ENCODE measurements around the gene RMND5B.

GRCh38 chr5:178119915-178120606 is 10.8 kb upstream of the RMND5B start:
- TF ChIP-seq CTCF (IDR thresholded peaks at IDR 0.05), result no peak
- TF ChIP-seq POLR2A (IDR thresholded peaks at IDR 0.05), result no peak

Data from right lobe of liver (tissue), 4 donors.